HG02571 (cell line): Measurements from ENCODE around the gene AJM1.
"Not testable (repeated sequence)": the region's sequence is repeated elsewhere in the genome, so short reads cannot be mapped to it uniquely, and the experiment has no call there.

Source experiments
- ATAC-seq: cut with Tn5 transposase; IDR thresholded peaks from one replicate; pipeline ENCODE4 v1.9.1; 2021; ENCODE audit warnings: mild to moderate bottlenecking, moderate library complexity; ENCODE audit not compliant: unreplicated experiment

Gene AJM1

GRCh38 chr9:136829981-136830885, 12.0 kb upstream of the AJM1 start:
- ATAC-seq = no peak

GRCh38 chr9:136831002-136831719, 11.1 kb upstream of the AJM1 start:
- no peak for ATAC-seq

- ATAC-seq = no peak
Observed at GRCh38 chr9:136831720-136832104, 10.6 kb upstream of the AJM1 start.

GRCh38 chr9:136832581-136832980, 9.7 kb upstream of the AJM1 start:
- no peak for ATAC-seq

- not testable (repeated sequence) for ATAC-seq
Observed at GRCh38 chr9:136833381-136834048, 8.8 kb upstream of the AJM1 start.

- no peak for ATAC-seq
Observed at GRCh38 chr9:136835162-136835931, 6.9 kb upstream of the AJM1 start.

GRCh38 chr9:136835932-136836904, 6.1 kb upstream of the AJM1 start:
- no peak for ATAC-seq

- ATAC-seq = no peak
Observed at GRCh38 chr9:136837146-136837855, 5.0 kb upstream of the AJM1 start.

GRCh38 chr9:136837856-136838277, 4.4 kb upstream of the AJM1 start:
- ATAC-seq = not testable (repeated sequence)

GRCh38 chr9:136838314-136839228, 3.7 kb upstream of the AJM1 start:
- no peak for ATAC-seq

GRCh38 chr9:136839229-136840139, 2.8 kb upstream of the AJM1 start:
- no peak for ATAC-seq

- ATAC-seq = no peak
Observed at GRCh38 chr9:136840140-136840876, 2.0 kb upstream of the AJM1 start.

GRCh38 chr9:136840877-136841645, 1.2 kb upstream of the AJM1 start:
- no peak for ATAC-seq

GRCh38 chr9:136841646-136842379, 465 bp upstream of the AJM1 start:
- ATAC-seq = not testable (repeated sequence)
